Choroid plexus epithelial cell (primary cell): ENCODE data around the gene CHD9.
"Not testable (repeated sequence)": the region's sequence is repeated elsewhere in the genome, so short reads cannot be mapped to it uniquely, and the experiment has no call there.

Experiments used
- DNase-seq: peaks from one replicate; pipeline ENCODE4 v3.0.0-alpha.2; 2010; ENCODE audit warnings: low read depth
- H3K4me3 ChIP-seq: 2 replicates; pipeline ENCODE4 v1.5.1; 2011; ENCODE audit warnings: low read depth, mild to moderate bottlenecking, control low read depth, low read length, moderate library complexity
- TF ChIP-seq, protein P1 (sequence below): conservative IDR thresholded peaks from 2 replicates; pipeline ENCODE4 v1.5.1; 2011; ENCODE audit warnings: low read depth, mild to moderate bottlenecking, control low read depth, inconsistent platforms, low read length, moderate library complexity

Gene CHD9

GRCh38 chr16:53235851-53236250, 181.1 kb downstream of the CHD9 start:
- DNase-seq, result peak; percentile 17

GRCh38 chr16:53249331-53249730, 194.5 kb downstream of the CHD9 start:
- DNase-seq, result no peak
- H3K4me3 ChIP-seq, result no peak overlapping the region
- TF ChIP-seq, protein P1, sequence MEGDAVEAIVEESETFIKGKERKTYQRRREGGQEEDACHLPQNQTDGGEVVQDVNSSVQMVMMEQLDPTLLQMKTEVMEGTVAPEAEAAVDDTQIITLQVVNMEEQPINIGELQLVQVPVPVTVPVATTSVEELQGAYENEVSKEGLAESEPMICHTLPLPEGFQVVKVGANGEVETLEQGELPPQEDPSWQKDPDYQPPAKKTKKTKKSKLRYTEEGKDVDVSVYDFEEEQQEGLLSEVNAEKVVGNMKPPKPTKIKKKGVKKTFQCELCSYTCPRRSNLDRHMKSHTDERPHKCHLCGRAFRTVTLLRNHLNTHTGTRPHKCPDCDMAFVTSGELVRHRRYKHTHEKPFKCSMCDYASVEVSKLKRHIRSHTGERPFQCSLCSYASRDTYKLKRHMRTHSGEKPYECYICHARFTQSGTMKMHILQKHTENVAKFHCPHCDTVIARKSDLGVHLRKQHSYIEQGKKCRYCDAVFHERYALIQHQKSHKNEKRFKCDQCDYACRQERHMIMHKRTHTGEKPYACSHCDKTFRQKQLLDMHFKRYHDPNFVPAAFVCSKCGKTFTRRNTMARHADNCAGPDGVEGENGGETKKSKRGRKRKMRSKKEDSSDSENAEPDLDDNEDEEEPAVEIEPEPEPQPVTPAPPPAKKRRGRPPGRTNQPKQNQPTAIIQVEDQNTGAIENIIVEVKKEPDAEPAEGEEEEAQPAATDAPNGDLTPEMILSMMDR, result no peak

More at GRCh38 chr16:53235851-53236250, 181.1 kb downstream of the CHD9 start:
- TF ChIP-seq, protein P1, result no peak
- H3K4me3 ChIP-seq, result no peak overlapping the region

- H3K4me3 ChIP-seq, result no peak overlapping the region
- peak; percentile 52 for DNase-seq
- TF ChIP-seq, protein P1, result no peak
These were observed 202.2 kb downstream of the CHD9 start for GRCh38 chr16:53257001-53257400.

GRCh38 chr16:53258809-53259208, 204.0 kb downstream of the CHD9 start:
- TF ChIP-seq, protein P1, result no peak
- no peak overlapping the region for H3K4me3 ChIP-seq
- DNase-seq, result no peak

DNA sequence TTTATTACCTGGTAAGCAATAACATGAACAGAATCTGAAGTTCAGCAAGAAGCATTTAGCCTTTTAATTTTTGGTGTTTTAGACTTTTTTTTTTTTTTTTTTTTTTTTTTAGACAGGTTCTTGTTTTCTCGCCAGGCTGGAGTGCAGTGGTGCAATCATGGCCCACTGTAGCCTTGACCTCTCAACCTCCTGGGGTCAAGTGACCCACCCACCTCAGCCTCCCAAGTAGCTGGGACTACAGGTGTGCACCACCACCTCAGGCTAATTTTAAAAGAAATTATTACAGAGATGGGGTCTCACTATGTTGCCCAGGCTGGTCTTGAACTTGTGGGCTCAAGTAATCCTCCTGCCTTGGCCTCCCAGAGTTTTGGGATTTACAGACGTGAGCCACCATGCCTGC, 206.5 kb downstream of the CHD9 start:
- no peak overlapping the region for H3K4me3 ChIP-seq
- TF ChIP-seq, protein P1, result no peak
- DNase-seq, result no peak

- H3K4me3 ChIP-seq, result no peak overlapping the region
- TF ChIP-seq, protein P1, result no peak
- DNase-seq, result no peak
These were observed 207.9 kb downstream of the CHD9 start for GRCh38 chr16:53262645-53263044.

DNA sequence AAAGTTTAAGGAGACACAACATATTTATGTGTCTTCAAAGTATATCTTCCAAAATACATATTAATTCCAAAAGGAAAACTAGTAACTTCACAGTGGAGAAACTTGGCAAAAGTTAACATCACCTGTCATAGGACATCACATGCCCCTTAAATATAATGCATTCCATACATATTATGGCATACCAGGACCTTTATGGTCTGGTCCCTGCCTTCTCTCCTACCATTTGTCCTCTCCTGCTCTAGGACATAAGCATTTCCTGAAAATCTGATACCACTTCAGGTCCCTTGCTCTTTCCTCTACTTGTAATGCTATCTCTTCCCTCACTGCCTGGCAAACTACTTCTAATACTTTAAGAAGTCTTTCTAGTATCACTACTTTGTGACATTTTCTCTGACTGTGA, 211.4 kb downstream of the CHD9 start:
- TF ChIP-seq, protein P1, result no peak
- DNase-seq, result peak; percentile 13
- no peak overlapping the region for H3K4me3 ChIP-seq

- H3K4me3 ChIP-seq, DNase-seq: not testable (repeated sequence)
These were observed 223.7 kb downstream of the CHD9 start for GRCh38 chr16:53278498-53278897.
